Right lobe of liver (tissue), 4 donors: ENCODE results near the gene CTDSP2.

ENCODE experiments used
- POLR2A ChIP-seq: fragments of 450-650 bp; IDR thresholded peaks from one replicate; pipeline ENCODE4 v1.6.1; 2017; ENCODE audit warnings: antibody characterized with exemption, mild to moderate bottlenecking
- TF ChIP-seq, protein P1 (sequence below), 4 donors: fragments of 200-600 bp in 3 of 4; fragments of 450-650 bp in 1 of 4; IDR thresholded peaks; one replicate each; pipeline versions ENCODE4 v1.5.1 to v1.8.0; 2016 to 2022; ENCODE audit warnings: antibody characterized with exemption in 4 of 4, mild to moderate bottlenecking in 2 of 4
- donor health status: DM: no; HTN: no; CAD: no.
- donor health status: DM: no; HTN: no; CAD: no.
- donor health status: DM: no; HTN: yes; CAD: no.

DNA sequence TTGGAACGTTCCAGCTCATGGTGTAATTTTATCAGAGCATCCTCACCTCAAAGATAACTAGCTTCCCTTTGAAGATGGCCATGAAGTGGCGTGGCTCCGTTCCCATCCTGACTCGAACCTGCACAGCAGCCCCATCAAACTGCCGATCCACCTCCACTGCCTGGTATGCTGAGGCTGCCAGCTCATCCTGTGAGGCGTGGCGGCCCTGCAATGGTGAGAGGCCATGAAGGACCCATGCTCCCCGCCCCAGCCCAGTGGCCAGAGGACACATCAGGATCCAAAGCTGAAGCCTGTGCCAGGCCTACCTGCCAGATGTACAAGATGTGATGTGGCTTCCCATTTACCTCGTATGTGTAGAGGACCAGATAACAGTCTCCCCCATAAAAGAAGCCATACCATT is 39.2 kb downstream of the CTDSP2 start:
- TF ChIP-seq, protein P1, sequence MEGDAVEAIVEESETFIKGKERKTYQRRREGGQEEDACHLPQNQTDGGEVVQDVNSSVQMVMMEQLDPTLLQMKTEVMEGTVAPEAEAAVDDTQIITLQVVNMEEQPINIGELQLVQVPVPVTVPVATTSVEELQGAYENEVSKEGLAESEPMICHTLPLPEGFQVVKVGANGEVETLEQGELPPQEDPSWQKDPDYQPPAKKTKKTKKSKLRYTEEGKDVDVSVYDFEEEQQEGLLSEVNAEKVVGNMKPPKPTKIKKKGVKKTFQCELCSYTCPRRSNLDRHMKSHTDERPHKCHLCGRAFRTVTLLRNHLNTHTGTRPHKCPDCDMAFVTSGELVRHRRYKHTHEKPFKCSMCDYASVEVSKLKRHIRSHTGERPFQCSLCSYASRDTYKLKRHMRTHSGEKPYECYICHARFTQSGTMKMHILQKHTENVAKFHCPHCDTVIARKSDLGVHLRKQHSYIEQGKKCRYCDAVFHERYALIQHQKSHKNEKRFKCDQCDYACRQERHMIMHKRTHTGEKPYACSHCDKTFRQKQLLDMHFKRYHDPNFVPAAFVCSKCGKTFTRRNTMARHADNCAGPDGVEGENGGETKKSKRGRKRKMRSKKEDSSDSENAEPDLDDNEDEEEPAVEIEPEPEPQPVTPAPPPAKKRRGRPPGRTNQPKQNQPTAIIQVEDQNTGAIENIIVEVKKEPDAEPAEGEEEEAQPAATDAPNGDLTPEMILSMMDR (IDR thresholded peaks at IDR 0.05), result no peak
- no peak for TF ChIP-seq POLR2A
